AG04450 (cell line): Measurements from ENCODE around the gene PPIF. TPM values are rescaled to one million over a fixed set of nuclear protein-coding genes. Genes with fewer than 3 reads are reported as not detected.

Source experiments
- CTCF ChIA-PET: fragments of 300-600, 350-600 bp; formaldehyde crosslinking; extraction: SDS; loops from one replicate; lab custom pipeline; 2022; ENCODE audit warnings: antibody characterized with exemption, inconsistent platforms; lab: Charles Lee
- POLR2A ChIA-PET: fragments of 350-600 bp; formaldehyde crosslinking; extraction: SDS; loops from one replicate; lab custom pipeline; 2021; ENCODE audit warnings: antibody characterized with exemption, inconsistent platforms; lab: Yijun Ruan, JAX
- DNase-seq: peaks from one replicate; pipeline ENCODE4 v3.0.0-alpha.2; 2011; ENCODE audit warnings: low read depth, low spot score
- H3K27ac ChIP-seq: one replicate; pipeline ENCODE4 v1.5.1; 2012; ENCODE audit warnings: low read depth, low read length, control low read depth
- H3K27me3 ChIP-seq: one replicate; pipeline ENCODE4 v1.6.0; 2012; ENCODE audit warnings: low read length; ENCODE audit not compliant: control insufficient read depth, insufficient read depth
- H3K4me3 ChIP-seq: 2 replicates; pipeline ENCODE4 v1.5.1; 2011; ENCODE audit warnings: mild to moderate bottlenecking, low read depth, low read length, control low read depth
- H3K9me3 ChIP-seq: 2 replicates; pipeline ENCODE4 v1.5.1; 2012; ENCODE audit warnings: low read length; ENCODE audit not compliant: control insufficient read depth, insufficient read depth
- polyA plus RNA-seq: library from polyadenylated mRNA; depleted of rRNA; stranded (reverse); fragments of >200 nt; gene quantifications from 2 replicates; pipeline ENCODE4 v1.2.3, GENCODE V29; 2011
- TF ChIP-seq, protein P1 (sequence below): IDR thresholded peaks from 2 replicates; pipeline ENCODE4 v1.5.1; 2011; ENCODE audit warnings: low read depth, low read length, control low read depth, inconsistent platforms

The PPIF gene
- polyA plus RNA-seq, 1 experiment = 68.6 TPM

DNA sequence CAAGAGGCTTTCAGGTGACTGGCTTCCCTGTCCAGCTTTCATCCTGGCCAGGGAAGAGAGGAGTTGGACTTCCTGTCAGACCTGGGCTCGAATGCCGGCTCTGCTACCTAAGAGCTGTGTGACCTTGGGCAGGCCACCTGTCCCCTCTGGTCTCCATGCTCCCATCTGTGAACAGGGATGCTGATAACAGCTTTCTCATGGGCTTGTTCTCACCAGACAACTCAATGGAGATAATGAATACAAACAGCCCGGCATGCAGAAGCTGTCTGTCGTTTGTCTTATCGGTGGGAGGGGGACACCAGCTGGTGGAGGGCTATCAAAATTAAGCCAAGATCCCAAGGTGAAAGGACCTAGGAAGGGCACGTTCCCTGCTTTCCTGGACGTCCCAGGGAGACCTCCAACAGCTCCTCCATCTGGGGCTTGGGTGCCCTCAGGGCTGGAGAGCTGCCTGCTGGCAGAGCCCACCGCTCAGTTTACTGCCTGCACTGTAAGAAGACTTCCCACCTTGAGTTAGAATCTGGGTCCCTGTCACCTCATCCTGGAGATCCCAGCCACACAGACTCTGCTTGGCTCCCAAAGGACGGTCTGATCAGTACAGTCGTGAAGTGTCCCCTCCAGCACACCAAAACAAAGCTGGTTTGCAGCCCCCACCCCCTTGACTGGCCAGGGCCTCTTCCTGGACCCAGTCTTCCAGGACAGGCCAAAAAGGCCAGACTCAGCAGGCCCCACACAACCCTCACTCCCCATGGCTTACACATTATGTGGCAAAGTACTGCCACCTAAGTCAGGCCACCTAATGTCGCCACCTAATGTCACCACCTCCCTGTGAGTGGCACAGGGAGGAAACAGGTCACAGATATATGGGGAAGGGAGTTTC lies 40.9 kb downstream of the PPIF start:
- TF ChIP-seq, protein P1, sequence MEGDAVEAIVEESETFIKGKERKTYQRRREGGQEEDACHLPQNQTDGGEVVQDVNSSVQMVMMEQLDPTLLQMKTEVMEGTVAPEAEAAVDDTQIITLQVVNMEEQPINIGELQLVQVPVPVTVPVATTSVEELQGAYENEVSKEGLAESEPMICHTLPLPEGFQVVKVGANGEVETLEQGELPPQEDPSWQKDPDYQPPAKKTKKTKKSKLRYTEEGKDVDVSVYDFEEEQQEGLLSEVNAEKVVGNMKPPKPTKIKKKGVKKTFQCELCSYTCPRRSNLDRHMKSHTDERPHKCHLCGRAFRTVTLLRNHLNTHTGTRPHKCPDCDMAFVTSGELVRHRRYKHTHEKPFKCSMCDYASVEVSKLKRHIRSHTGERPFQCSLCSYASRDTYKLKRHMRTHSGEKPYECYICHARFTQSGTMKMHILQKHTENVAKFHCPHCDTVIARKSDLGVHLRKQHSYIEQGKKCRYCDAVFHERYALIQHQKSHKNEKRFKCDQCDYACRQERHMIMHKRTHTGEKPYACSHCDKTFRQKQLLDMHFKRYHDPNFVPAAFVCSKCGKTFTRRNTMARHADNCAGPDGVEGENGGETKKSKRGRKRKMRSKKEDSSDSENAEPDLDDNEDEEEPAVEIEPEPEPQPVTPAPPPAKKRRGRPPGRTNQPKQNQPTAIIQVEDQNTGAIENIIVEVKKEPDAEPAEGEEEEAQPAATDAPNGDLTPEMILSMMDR = no peak
- Histone ChIP-seq H3K4me3 (no peak overlapping the region), H3K27me3 (no peaks in the 10 kb centered on the region), H3K27ac (no peak overlapping the region), H3K9me3 (no peaks in the 10 kb centered on the region; the same call in 1 of the 2 replicates)
- POLR2A ChIA-PET = interaction anchor here (1.5 kb wide), 1 partner anchor 11 kb away, joined by 4 read pairs; no protein-coding TSS in a partner anchor
- CTCF ChIA-PET = interaction anchor here (0.9 to 1.7 kb wide), 2 partner anchors 13 to 15 kb away, joined by 4 read pairs; no protein-coding TSS in a partner anchor
- DNase-seq = no peak

DNA sequence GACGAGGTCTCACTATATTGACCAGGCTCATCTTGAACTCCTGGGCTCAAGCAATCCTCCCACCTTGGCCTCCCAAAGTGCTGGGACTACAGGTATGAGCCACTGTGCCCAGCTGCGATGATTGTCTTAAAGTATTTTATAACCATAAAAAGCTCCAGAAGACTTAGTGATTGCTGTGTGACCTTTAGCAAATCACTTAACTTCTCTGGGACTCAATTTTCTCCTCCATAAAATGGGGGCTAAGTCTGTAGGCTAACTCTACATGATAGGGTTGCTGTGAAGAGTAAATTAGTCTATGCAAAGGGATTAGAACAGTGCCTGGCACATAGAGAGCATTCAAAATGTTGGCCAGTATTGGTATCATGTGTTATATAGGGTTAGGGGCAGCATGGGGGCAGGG lies 42.8 kb downstream of the PPIF start:
- no peaks in the 10 kb centered on the region for H3K27me3 ChIP-seq
- H3K27ac ChIP-seq = no peak overlapping the region
- TF ChIP-seq, protein P1 = no peak
- CTCF ChIA-PET = interaction anchor here (0.6 to 1.2 kb wide), 2 partner anchors 15 to 183 kb away, joined by 3 to 4 read pairs; no protein-coding TSS in a partner anchor
- DNase-seq = no peak
- no peaks in the 10 kb centered on the region; the same call in 1 of the 2 replicates for H3K9me3 ChIP-seq
- POLR2A ChIA-PET = interaction anchor here (1.0 to 1.6 kb wide), 2 partner anchors 10 to 56 kb away, joined by 3 read pairs; partner anchors contain the start of gene ZCCHC24
- H3K4me3 ChIP-seq = no peak overlapping the region

DNA sequence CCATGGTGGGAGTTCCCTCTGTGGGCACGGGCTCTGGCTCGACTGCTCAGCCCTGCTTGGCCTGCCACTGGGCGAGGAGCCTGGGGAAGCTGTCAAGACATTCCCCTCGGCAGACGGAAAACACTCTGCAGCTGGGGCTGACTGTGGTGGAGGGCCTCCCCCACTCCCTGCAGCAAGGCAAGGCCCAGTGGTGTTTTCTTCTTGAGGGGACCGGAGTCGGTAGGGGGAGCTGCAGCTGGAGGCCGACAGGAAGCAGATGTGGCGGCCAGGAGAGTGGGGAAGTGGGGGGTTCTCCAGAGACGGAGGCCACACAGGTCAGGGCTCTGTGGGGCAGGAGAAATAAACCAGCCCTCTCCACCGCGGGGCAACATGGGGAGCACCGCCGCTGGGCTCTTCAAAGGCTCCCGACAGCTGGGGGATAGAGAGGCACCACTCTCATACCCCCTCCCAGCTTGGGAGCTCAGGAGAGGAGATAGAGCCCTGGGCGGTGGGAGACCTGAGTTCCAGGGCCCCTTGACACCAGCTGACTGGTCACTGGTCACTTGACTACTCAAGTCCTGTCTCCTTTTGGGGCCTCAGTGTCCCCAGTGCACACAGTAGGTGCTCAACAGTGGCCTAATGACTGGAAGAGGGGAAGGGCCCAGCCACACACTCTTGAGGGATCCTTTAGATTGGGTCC lies 43.4 kb downstream of the PPIF start:
- Histone ChIP-seq H3K27ac (peak overlapping the region; percentile 52), H3K9me3 (no peaks in the 10 kb centered on the region; the same call in 1 of the 2 replicates), H3K4me3 (no peak overlapping the region), H3K27me3 (no peaks in the 10 kb centered on the region)
- POLR2A ChIA-PET = interaction anchor here (1.0 to 1.6 kb wide), 2 partner anchors 9 to 55 kb away, joined by 3 read pairs; partner anchors contain the start of gene ZCCHC24
- no peak for DNase-seq
- TF ChIP-seq, protein P1 = 0 out of 2 replicates have a peak, but pooled peaks have one; percentile 21
- CTCF ChIA-PET = interaction anchor here (1.0 to 1.5 kb wide), 2 partner anchors 10 to 97 kb away, joined by 3 to 4 read pairs; no protein-coding TSS in a partner anchor

DNA sequence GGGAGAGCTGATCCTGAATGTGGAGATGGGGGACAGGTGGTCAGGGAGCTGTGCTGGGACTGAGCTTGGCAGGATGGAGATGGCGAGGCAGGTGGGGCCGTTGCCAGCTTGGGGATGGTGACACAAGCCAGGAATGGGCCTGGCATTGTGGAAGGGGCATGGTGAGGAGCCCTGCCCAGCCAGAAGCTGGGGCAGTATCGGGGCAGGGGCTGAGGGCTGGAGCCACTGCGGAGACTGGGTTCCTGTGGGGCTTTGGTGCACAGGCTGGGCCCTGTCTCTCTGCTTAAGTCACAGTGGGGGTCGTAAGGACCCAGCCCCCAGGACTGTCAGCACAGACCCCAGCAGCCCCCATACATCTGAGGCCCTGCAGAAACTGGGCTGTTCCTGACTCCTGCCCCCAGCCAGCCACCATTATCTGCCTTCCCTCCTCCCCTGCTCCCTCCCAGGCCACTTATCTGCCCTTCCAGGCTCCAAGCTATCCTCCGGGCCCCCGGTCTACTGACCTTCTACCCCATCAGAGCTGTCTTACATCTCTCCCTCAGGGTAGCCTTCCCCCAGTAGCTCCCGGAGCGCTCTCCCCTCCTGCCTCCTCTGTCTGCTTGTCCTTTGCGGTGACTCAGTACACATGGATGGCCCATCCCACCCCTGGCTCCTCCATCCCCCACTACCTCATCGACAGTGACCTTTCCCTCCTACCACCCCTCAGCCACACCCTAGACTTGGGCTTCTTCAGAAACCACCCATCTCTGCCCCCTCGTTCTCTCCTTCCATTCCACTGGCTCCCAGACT lies 44.2 kb downstream of the PPIF start:
- H3K27me3 ChIP-seq = no peaks in the 10 kb centered on the region
- peak overlapping the region; percentile 31 for H3K27ac ChIP-seq
- TF ChIP-seq, protein P1 = no peak
- no peak overlapping the region for H3K4me3 ChIP-seq
- DNase-seq = no peak
- H3K9me3 ChIP-seq = no peaks in the 10 kb centered on the region; the same call in 1 of the 2 replicates
- CTCF ChIA-PET = interaction anchor here (1.0 to 1.5 kb wide), 2 partner anchors 10 to 96 kb away, joined by 3 to 4 read pairs; no protein-coding TSS in a partner anchor
- POLR2A ChIA-PET = interaction anchor here (0.6 to 1.6 kb wide), 2 partner anchors 8 to 97 kb away, joined by 3 read pairs; no protein-coding TSS in a partner anchor
